Activated CD4-positive, alpha-beta T cell treated with anti-CD3 and anti-CD28 coated beads for 4 hours (primary cell): ENCODE measurements around the gene PRKCA.

Experiments used
- DNase-seq, 2 donors: peaks; one replicate each; pipeline ENCODE4 v3.0.0-alpha.2; 2020

The PRKCA gene

GRCh38 chr17:66549731-66550207, 247.4 kb downstream of the PRKCA start:
- no peak for DNase-seq

DNA sequence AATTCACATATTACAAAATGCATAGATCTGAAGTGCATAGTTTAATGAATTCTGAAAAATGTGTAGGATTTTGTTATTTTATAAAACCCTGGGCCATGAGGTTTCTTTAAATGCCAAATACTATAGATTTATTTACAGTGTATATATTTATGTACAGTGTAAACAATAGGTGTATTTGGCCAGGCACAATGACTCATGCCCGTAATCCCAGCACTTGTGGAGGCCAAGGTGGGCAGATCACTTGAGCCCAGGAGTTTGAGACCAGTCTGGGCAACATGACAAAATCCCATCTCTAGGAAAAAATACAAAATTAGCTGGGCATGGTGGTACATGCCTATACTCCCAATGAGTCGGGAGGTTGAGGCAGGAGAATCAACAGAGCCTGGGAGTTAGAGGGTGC, 249.4 kb downstream of the PRKCA start:
- no peak for DNase-seq

DNA sequence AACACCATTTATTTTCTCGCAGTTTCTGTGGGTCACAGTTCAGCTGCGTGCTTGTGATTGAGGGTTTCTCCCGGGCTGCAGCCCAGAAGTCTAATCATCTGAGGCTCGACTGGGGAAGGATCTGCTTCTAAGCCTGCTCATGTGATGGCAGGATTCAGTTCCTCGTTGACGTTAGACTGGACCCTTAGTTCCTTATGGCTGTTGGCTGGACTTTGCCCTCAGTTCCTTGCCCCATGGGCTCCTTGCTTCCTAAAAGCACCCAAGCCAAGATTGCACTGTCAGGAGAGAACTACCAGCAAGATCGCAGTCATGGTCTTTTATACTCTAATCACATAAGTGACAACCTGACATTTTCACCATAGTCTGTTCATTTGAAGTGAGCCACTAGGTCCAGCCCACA, 250.0 kb downstream of the PRKCA start:
- DNase-seq = no peak

DNA sequence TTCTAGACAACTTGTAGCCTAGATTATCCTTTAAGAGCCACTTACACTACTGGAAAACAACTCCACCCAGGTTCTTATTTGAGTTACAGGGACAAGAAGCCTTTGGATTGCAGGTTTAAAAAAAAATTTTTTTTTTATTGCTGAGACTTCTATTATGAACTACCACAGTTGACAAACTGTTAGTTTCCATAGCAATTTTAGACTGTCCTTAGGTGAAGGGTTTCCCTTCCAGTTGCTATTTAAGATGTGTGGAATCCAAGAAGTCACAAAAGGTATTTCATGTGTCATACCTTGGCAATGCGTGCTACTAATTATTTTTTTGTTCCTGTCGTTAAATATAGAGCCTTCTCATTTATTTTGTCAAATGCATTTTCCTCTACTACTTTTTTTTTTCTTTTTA, 253.2 kb downstream of the PRKCA start:
- DNase-seq = no peak

DNA sequence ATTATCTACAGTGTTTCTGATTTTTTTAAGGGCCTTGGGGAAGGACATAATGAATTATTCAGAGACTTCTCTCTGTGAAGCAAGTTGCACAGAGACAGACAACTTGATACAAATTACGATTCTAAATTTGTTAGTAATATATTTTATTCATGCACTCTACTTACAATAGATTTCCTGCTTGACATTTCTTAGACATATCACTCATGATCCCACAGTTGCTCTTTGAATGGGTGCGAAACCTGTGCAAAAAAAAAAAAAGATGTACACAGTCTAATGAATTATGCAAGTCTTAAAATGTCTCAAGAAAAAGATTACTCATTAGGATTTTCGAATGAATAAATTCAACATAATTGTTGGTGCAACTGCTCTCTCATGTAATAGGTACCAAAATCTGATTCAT, 254.8 kb downstream of the PRKCA start:
- DNase-seq = no peak

GRCh38 chr17:66557886-66558285, 255.5 kb downstream of the PRKCA start:
- DNase-seq = no peak

GRCh38 chr17:66560691-66561090, 258.3 kb downstream of the PRKCA start:
- DNase-seq = no peak

DNA sequence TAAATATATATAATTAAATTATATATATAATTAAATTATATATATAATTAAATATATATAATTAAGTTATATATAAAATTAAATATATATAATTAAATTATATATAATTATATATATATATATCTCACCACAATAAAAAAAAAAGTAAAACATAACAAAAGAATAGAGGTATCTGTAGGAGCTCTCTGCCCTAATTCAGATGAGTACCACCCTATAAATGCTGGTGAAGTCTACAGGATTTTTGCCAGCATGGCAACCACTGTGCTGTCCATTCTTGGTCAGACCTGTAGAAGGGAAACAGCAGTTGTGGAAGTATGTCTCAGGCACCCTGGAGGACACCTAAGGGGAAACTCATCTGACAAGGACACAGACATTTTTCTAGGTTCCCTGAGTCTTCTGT, 259.7 kb downstream of the PRKCA start:
- DNase-seq = no peak

DNA sequence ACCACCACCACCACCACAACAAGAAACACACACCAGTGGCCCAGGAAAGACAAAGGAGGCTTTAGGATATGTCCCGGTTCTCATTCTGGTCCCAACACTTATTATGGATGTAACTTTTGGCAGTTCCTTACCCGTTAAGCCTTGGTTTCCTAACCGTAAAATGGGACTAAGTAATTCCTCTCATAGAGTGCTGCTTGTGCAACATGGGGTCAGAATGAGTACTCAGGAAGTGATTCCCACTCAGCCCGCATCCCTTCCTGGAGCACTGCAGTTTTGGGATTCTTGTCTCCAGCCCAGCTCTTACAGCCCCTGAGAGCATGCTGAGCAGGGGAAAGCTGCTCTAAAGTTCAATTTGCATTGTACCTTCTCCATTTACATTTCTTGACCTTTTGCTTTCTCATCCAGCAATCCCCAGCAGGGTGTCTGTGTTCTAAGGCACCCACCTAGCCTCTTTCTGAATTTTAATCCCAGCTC, 262.6 kb downstream of the PRKCA start:
- DNase-seq = no peak

- peak; percentile 80 to 87 for DNase-seq
These were observed 265.1 kb downstream of the PRKCA start for GRCh38 chr17:66567234-66568170.

- DNase-seq = no peak
These were observed 267.2 kb downstream of the PRKCA start for GRCh38 chr17:66569572-66569971.

DNA sequence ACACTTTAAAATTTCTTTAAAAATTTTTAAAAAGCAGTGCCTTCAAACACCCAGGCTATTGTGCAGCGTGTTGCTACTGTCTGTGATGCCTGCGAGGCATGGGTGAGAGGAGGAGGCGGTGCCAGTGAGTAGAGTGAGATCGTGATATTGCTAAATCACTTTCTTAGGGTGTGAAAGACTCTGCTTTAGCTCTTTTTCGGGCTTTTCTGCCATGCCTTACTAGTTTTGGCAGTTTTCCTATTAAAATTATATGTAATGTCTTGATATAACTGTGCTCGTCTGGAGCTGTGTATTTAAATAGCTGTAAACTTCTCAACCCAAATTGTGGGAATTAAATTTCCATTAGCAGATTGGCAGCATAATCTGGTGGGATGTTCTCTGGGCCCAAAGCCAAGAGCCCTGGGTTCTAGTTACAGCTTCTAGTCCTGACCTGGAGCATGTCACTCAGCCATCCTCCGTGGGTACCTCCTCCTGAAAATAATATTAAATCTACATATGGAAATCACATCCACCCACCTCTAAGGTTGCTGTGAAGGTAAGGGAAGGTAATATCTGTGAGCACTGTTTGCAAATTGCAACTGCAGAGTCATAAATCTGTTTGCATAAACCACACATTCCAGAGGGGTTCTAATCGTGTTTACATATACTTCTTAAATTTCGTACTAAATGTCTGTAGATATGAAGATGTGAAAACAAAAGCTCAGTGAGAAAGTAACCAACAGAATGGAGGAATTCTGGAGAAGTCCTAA, 268.2 kb downstream of the PRKCA start:
- no peak for DNase-seq

DNA sequence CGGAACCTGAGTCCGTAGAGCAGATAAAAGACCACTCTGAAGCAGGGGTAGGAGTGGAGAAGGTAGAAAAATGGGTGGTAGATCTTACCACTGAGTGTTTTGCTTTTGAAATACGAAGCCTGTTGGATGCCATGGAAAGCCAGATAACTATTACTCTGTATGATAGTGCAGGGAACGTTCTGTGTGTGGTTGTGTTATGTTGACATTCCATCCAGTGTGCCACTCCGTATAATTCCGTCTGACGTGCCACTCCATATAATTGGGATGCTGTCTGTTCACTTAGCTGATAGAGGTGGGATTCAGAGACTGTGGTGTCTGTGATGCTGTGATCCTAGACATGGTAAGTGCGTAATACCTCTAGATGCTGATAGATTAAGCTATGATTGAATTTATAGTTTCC, 269.3 kb downstream of the PRKCA start:
- no peak for DNase-seq

DNA sequence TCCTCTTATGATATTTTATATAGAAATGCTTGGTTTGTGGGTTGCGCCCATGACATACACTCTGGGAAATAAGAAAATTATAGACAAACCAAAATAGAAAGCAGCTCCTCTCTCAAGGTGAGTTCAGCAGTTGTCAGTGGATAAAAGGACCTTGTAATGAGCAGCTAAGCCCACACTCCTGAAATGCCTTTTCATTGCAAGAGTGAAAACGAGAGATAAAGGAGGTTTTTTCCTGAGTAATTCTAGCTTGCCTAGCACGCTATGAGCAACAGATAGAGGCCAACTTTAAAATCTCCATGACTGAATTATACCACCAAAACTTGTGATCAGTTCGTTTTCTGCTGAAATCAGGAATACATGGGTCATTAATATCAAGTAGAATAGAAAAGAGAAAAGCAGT, 270.7 kb downstream of the PRKCA start:
- no peak for DNase-seq

- no peak for DNase-seq
These were observed 271.7 kb downstream of the PRKCA start for GRCh38 chr17:66574123-66574522.

DNA sequence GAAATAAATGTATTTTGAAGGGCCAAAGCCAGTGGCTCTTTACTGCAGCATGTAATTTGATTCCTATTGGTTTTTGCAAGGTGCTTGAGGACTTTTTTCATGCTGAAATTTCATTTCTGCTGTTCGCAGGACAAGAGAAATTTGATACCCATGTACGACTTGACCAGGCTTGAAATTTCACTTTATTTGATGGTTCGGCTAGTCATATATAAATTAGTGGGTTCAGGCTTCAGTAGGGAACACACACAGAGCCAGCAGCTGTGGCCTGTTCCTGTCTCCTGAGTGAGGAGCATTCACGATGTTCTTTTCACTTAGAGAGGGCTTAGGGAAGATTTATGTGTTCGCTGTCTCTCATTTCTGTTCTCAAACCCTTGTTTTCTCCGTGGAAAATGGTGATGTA, 274.1 kb downstream of the PRKCA start:
- no peak for DNase-seq

DNA sequence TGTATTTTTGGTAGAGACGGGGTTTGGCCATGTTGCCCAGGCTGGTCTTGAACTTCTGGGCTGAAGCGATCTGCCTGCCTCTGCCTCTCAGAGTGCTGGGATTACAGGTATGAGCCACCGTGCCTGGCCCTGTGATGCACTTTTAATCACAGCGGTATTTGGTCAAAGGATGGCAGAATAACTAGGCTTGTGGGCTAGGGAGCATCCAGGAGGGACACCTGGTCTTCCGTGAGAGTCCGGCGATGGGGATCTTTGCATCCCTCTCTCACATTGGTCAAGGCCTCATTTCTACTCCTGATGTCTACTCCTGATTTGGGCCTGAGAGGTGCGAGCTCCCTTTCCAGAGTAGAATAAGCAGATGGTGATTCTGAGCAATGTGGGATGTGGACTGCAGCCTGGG, 274.6 kb downstream of the PRKCA start:
- DNase-seq = no peak

GRCh38 chr17:66578781-66579489, 276.5 kb downstream of the PRKCA start:
- no peak for DNase-seq

DNA sequence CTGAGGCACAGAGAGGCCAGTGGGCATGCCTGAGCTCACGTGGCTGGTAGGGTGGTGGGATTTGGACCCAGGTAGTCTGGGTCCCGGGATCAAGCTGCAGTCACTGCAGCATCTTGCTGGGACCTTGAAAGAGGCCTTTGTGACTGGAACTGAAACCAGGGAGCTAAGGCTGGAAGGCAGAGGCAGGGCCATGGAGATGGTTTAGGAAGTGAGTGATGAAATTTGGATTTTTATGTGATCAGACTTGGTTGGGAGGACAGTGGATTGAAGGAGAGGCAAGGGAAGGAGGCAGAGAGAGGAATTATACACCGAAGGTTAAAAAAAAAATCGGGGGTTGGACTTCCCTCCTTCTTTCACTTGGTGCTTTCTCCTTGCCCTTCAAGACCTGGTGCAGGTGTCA, 277.1 kb downstream of the PRKCA start:
- DNase-seq = no peak

DNA sequence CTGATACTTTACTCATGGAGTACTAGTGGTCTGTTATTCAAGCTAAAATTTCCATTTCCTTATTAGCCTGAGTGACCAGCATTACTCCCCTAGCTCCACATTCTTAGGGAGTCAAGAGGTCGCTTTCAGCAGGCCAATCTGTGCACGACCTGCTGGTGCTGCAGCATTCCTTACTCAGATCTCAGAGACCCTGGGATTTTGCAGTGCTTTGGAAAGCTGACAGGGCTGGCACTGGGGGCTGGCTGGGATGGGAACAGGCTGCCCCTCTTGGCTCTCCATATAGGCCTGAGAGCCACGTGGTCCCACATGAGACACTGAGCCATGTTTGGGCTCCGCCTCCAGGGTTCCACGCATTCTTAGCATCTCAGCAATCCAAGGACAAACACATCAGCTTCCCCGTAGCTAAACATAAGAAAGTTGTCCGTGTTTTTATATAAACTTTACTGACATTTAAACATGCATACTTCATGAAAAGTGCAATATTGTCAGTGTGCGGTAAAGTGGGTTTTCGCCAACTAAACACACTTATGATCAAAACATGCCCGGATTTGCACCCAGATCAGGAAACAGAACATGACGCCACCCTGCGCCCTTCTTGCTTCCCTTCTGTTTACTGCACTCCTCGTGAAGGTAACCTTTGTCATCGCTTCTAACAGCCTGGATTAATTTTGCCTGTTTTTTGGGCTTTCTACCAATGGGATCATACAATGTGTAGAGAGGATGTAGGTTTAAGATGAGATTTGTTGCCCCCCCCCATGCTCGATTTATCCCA, 278.0 kb downstream of the PRKCA start:
- DNase-seq = no peak

GRCh38 chr17:66580956-66581391, 278.6 kb downstream of the PRKCA start:
- DNase-seq = no peak

- no peak for DNase-seq
These were observed 280.1 kb downstream of the PRKCA start for GRCh38 chr17:66582373-66583111.
